Hematopoietic multipotent progenitor cell treated with erythropoietin and hydrocortisone succinate and interleukin-3 and kit ligand, for 4 days (in vitro differentiated cells): ENCODE data around the gene SLC9A3.

Experiments used
- DNase-seq: peaks from one replicate; pipeline ENCODE4 v3.0.0-alpha.2; 2015

SLC9A3 gene

DNA sequence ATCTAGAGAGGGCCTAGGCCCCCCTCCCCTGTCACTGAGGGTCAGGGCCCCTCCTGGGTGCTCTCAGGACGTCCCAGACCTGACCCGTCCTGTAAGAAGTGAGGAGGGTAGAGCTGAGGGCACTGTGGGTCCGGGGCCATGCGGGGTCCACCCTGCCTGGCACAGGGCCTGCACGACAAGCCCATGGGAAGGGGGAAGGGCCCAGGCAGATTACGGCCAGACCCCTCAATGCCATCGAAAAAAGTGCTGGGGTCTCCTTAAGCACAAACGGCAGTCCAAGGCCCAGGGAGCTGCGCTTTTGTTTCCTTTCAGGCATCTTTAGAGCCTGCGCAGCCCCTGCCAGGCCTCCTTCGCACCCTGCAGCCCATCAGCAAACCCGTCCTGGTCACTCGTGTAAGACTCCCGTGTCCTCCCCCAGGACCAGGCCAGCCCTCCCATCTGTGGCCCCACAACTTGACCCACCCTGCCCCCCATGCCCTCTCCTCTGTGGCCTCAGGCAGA is 85.7 kb downstream of the SLC9A3 start:
- no peak for DNase-seq

GRCh38 chr5:437281-437771 is 86.9 kb downstream of the SLC9A3 start:
- DNase-seq = no peak

- no peak for DNase-seq
These were observed 87.6 kb downstream of the SLC9A3 start for GRCh38 chr5:436641-436975.

GRCh38 chr5:435961-436640 is 88.1 kb downstream of the SLC9A3 start:
- DNase-seq = peak; percentile 56

DNA sequence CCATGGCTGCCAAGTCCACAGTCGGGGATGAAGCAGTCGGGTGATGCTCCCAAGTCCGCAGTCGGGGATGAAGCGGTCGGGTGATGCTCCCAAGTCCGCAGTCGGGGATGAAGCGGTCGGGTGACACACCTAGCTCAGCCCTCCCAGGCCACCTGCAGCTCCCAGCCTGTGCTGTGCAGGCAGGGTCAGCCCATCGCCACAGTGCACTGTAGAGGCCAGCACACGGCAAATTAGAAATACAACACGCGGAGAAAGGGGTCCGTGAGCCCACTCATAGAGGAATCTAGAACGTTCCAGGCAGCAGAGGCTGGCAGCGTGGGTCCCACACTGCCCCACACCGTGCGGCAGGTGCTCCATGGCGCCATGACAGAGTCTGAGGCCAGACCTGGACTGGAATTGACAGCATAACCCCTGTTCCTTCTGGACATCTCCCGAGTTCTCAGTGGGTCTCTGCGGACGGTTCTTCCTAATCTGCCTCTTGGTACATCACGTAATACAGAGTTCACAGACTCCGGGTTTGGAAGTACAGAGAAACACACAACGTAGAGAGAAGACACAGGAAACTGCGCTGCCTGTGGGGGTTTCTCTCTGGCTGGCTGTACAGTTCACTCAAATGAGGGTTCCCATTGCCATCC is 89.0 kb downstream of the SLC9A3 start:
- DNase-seq = no peak

- DNase-seq = no peak
These were observed 89.7 kb downstream of the SLC9A3 start for GRCh38 chr5:434443-435146.

- DNase-seq = no peak
These were observed 90.4 kb downstream of the SLC9A3 start for GRCh38 chr5:433836-434235.

- no peak for DNase-seq
These were observed 91.1 kb downstream of the SLC9A3 start for GRCh38 chr5:432928-433791.

DNA sequence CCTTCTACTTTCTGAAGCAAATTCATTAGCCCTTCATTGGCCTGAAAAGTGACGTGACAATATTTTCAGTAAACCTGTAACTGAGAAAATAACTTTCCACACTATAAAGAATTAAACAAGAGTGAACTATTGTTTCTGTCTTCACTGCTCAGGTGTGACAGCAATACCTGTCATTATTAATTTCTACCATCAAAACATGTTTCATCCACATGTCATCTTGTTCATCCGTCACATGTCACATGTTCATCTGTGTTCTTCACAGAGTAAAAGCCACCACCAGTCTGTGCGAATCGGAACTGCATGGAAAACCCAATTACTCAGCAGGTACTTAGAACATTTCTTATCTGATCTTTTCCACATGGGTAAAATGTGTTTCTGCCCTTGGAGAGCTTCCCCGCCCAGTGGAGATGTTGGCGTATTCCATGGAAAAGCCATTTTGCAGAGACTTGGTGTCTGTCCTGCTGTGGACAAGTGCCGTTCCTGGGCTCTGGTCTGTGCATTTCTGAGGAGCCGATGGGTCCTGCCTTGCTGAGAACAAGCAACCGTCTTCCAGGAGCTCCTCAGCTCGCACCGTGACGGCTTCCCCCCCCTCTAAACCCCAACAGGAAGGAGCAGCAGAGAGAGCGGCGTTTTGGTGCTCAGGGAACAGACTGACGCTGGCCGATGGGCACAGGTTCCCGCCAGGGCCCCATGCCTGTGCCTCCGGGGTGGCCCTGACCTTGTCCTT is 91.9 kb downstream of the SLC9A3 start:
- no peak for DNase-seq

DNA sequence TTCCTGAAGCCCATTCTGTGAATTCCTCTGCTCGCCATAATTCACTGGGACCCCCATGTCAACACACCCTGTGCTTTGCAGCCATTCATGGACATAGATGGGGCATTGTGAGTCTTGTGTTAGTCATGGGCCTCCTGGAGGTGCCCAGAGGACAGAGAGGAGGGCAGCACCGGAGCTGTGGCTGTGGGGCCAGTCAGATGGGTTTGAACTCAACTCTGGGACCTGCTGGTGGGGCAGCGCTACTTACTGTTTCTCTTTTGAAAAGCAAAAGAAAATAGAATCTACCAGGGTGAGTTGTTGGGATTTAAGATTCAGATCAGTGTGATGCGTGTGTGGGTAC is 92.6 kb downstream of the SLC9A3 start:
- DNase-seq = no peak

DNA sequence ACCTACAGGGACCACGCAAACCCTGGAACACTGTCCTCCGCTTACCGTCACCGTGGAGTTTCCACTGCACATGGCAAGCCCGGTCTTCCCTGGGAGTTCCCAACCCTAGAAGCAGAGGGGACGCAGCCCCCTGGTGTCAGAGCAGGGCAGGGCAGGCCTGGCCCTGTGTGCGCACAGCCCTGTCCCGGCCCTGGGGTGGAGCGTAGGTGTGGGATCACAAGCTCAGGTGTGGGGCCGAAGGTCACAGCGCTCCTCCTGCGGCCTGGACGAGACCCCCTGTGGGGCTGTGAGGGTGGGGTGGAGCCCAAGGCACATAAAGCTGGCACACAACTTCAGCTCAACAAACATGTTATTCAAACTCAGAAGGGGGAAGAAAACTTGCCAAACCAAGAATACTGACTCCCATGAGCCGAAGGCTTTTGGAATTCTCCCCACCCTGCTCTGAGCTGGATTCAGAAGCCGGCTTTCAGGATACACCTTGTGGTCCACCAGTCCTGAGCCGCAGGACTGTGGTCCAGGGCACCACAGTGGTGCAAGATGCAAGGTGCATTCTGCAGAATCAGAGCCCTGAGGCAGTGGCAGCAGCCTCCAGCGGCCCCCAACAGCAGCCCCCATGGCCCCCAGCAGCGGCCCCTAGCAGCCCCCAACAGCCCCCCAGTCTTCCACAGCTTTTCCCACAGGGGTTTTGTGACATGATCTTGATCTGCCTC is 93.1 kb downstream of the SLC9A3 start:
- peak; percentile 77 for DNase-seq

DNA sequence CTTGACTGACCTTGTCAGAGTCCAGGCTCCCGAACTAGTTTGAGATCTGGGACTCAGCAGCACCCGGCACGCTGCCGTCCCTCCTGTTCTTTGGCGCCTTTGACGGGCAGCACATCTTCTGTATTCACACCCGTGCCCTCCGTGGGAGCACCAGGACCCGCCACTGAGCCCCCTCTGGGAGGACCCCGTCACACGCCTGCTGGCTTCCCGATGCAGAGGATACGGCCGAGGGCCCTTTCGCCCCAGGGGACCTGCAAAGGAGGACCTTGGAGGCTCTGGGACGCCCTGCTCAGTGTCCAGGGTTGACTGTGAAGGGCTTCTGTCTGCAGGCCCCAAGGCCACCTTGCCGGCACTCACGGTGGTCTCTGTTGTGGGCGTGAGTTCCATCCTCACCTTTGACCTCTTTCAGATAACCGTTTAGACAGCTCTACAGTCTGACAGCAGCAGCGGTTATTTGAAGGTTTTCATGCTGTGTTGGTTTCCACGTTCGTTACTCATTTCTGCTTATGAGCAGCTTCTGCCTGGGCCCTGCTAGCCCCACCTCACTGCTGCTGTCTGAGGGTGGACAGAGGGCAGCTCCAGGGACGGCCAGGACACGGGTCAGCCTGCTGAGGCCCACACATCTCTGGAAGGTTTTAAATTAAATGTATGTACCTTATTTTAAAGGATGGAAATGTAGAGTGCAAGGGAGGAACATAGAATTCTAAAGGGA is 93.9 kb downstream of the SLC9A3 start:
- no peak for DNase-seq

DNA sequence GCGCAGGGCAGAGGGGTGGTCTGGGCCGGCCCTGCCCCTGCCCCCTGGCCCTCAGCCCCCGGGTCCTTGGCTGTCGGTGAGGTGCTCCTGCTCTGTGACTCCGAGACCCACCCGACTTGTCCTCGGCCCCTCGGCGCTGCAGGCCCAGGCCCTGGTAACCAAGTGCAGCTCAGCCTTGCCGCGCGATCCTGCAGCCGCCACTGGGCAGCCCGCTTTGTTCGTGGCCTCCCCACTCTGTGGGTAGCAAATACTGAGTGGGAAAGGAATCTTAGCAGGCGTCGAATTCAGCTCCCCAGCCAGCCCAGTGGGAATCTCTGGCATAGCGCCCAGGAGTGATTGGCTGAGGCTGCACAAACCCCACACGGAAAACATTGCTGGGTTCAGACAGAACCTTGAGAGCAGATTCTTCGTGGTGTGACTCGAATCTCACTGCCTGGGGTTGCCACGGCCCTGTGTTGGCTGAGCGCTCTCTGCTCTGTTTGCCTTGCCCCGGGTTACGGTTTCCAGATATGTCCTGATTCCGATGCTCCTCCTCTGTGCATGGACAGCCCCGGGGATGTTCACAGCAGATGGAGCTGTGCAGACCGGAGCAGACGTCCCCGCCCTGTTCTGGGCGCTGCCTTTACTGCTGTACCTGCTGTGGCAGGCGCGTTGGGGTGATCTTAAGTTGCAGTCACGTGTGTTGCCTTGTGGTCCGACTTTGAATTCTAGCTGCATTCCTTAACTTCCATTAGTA is 94.6 kb downstream of the SLC9A3 start:
- no peak for DNase-seq

GRCh38 chr5:428754-429452 is 95.3 kb downstream of the SLC9A3 start:
- no peak for DNase-seq

GRCh38 chr5:428219-428618 is 96.0 kb downstream of the SLC9A3 start:
- DNase-seq = no peak

GRCh38 chr5:427415-428087 is 96.7 kb downstream of the SLC9A3 start:
- DNase-seq = no peak

DNA sequence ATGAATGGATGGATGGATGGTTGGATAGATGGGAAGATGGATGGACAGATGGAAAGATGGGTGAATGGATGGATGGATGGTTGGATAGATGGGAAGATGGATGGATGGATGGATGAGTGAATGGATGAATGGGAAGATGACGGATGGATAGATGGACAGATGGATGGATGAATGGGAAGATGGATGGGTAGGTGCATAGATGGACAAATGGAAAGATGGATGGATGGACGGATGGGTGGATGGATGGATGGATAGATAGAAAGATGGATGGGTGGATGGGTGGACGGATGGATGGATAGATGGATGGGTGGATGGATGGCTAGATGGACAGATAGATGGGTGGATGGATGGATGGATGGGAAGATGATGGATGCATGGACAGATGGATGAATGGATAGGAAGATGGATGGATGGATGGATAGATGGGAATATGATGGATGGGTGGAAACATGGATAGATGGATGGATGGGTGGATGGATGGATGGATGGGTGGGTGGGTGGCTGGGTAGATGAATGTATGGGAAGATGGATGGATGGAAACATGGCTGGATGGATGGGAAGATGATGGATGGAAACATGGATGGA is 97.8 kb downstream of the SLC9A3 start:
- no peak for DNase-seq

DNA sequence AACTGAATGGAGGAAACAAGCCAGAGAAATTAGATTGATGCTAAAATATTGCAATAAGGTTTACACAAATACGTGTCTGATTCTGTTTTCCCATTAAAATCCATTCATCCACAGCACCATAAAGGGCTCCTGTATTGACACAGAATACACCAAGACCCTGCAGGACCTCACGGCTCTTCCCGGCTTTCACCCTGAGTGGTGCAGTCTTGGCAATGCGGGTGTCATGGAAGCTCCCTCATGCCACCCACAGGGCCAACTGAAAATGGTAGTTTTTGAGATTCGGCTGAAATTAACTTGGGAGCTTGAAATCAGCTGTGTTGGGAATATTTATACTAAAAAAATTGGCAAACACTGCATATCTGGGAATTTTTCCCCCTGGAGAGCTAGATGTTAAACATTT is 98.5 kb downstream of the SLC9A3 start:
- DNase-seq = peak; percentile 83
